C4-2B (cell line): ENCODE measurements around the gene VAMP2.

Experiments
- ZFX ChIP-seq: fragments of 450-650 bp; IDR thresholded peaks from 2 replicates; pipeline ENCODE4 v1.6.1; 2017
- TF ChIP-seq, protein P1 (sequence below): fragments of 450-650 bp; conservative IDR thresholded peaks from 2 replicates; pipeline ENCODE4 v1.5.1; 2017; ENCODE audit warnings: mild to moderate bottlenecking

DNA sequence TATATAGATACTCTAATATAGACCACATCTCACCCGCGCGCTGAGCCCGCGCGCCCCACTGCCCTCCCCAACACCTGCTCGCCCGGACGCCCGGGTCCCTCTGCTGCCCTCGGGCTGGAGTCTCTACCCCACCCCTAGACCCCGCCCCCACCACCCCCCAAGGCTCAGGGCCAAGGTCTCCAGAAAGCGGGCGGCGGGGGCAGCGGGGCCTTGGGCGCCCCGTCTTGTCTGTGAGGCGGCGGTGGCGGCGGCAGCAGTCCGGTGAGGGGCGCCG lies 41.4 kb downstream of the VAMP2 start:
- TF ChIP-seq, protein P1, sequence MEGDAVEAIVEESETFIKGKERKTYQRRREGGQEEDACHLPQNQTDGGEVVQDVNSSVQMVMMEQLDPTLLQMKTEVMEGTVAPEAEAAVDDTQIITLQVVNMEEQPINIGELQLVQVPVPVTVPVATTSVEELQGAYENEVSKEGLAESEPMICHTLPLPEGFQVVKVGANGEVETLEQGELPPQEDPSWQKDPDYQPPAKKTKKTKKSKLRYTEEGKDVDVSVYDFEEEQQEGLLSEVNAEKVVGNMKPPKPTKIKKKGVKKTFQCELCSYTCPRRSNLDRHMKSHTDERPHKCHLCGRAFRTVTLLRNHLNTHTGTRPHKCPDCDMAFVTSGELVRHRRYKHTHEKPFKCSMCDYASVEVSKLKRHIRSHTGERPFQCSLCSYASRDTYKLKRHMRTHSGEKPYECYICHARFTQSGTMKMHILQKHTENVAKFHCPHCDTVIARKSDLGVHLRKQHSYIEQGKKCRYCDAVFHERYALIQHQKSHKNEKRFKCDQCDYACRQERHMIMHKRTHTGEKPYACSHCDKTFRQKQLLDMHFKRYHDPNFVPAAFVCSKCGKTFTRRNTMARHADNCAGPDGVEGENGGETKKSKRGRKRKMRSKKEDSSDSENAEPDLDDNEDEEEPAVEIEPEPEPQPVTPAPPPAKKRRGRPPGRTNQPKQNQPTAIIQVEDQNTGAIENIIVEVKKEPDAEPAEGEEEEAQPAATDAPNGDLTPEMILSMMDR: no peak
- TF ChIP-seq ZFX: no peak
